H9 (cell line): ENCODE data around the gene NFIX. TPM values are rescaled to one million over a fixed set of nuclear protein-coding genes. Genes with fewer than 3 reads are reported as not detected.

ENCODE experiments used
- DNase-seq: peaks from one replicate; pipeline ENCODE4 v3.0.0-alpha.2; 2017
- H2AFZ ChIP-seq: one replicate; pipeline ENCODE4 v1.6.1; 2013; ENCODE audit warnings: mild to moderate bottlenecking, low read length, control low read depth, moderate library complexity
- H2AK5ac ChIP-seq: 2 replicates; pipeline ENCODE4 v1.6.1; 2013; ENCODE audit warnings: low read length, control low read depth, mixed read lengths; ENCODE audit not compliant: insufficient read length
- H2BK120ac ChIP-seq: one replicate; pipeline ENCODE4 v1.6.1; 2013; ENCODE audit warnings: low read depth, mild to moderate bottlenecking, low read length, control low read depth, inconsistent platforms; ENCODE audit not compliant: poor library complexity, severe bottlenecking
- H2BK12ac ChIP-seq: 2 replicates; pipeline ENCODE4 v1.6.1; 2013; ENCODE audit warnings: low read length, control low read depth, mixed read lengths, low read depth; ENCODE audit not compliant: insufficient read length
- H2BK15ac ChIP-seq: 2 replicates; pipeline ENCODE4 v1.6.1; 2013; ENCODE audit warnings: low read depth, low read length, control low read depth
- H2BK20ac ChIP-seq: one replicate; pipeline ENCODE4 v1.6.1; 2013; ENCODE audit warnings: low read depth, mild to moderate bottlenecking, low read length, control low read depth, inconsistent platforms; ENCODE audit not compliant: poor library complexity, severe bottlenecking
- H2BK5ac ChIP-seq: 2 replicates; pipeline ENCODE4 v1.6.1; 2013; ENCODE audit warnings: low read length, control low read depth, mixed read lengths; ENCODE audit not compliant: insufficient read length
- H3K14ac ChIP-seq: 2 replicates; pipeline ENCODE4 v1.6.1; 2013; ENCODE audit warnings: low read length, control low read depth; ENCODE audit not compliant: insufficient read depth
- H3K18ac ChIP-seq: 2 replicates; pipeline ENCODE4 v1.6.1; 2013; ENCODE audit warnings: low read depth, mild to moderate bottlenecking, mixed read lengths, low read length, control low read depth; ENCODE audit not compliant: insufficient read length
- H3K23ac ChIP-seq: 2 replicates; pipeline ENCODE4 v1.6.1; 2013; ENCODE audit warnings: low read length, control low read depth, mixed read lengths, low read depth; ENCODE audit not compliant: insufficient read length
- H3K23me2 ChIP-seq: 2 replicates; pipeline ENCODE4 v1.6.1; 2013; ENCODE audit warnings: low read depth, mild to moderate bottlenecking, mixed read lengths, low read length, control low read depth; ENCODE audit not compliant: insufficient read length, poor library complexity, severe bottlenecking
- H3K27ac ChIP-seq: 2 replicates; pipeline ENCODE4 v1.5.1; 2013; ENCODE audit warnings: low read length, control low read depth, mixed read lengths, low read depth; ENCODE audit not compliant: insufficient read length
- H3K27me3 ChIP-seq: 2 replicates; pipeline ENCODE4 v1.6.1; 2013; ENCODE audit warnings: low read length, control low read depth, inconsistent platforms; ENCODE audit not compliant: insufficient read depth
- H3K4ac ChIP-seq: 2 replicates; pipeline ENCODE4 v1.6.1; 2013; ENCODE audit warnings: low read depth, mild to moderate bottlenecking, control low read depth, inconsistent platforms, low read length, moderate library complexity
- H3K4me1 ChIP-seq: 2 replicates; pipeline ENCODE4 v1.6.1; 2013; ENCODE audit warnings: low read length, control low read depth, inconsistent platforms; ENCODE audit not compliant: insufficient read depth
- H3K4me2 ChIP-seq: 2 replicates; pipeline ENCODE4 v1.6.1; 2013; ENCODE audit warnings: low read length, control low read depth, mixed read lengths; ENCODE audit not compliant: insufficient read length, insufficient read depth
- H3K56ac ChIP-seq: 2 replicates; pipeline ENCODE4 v1.6.1; 2013; ENCODE audit warnings: low read depth, mild to moderate bottlenecking, mixed read lengths, low read length, control low read depth; ENCODE audit not compliant: insufficient read length
- H3K79me1 ChIP-seq: 2 replicates; pipeline ENCODE4 v1.6.1; 2013; ENCODE audit warnings: low read depth, mild to moderate bottlenecking, moderate library complexity, low read length, control low read depth, inconsistent platforms; ENCODE audit not compliant: insufficient read depth, poor library complexity, severe bottlenecking
- H3K79me2 ChIP-seq: 2 replicates; pipeline ENCODE4 v1.6.1; 2013; ENCODE audit warnings: low read length, control low read depth, inconsistent platforms; ENCODE audit not compliant: insufficient read depth
- H3K9ac ChIP-seq: 2 replicates; pipeline ENCODE4 v1.6.1; 2013; ENCODE audit warnings: low read length, control low read depth, mixed read lengths; ENCODE audit not compliant: insufficient read length; ENCODE audit errors: extremely low read depth
- H3K9me3 ChIP-seq: one replicate; pipeline ENCODE4 v1.6.1; 2013; ENCODE audit warnings: low read depth, low read length, inconsistent platforms; ENCODE audit not compliant: control insufficient read depth
- H3T11ph ChIP-seq: one replicate; pipeline ENCODE4 v1.6.1; 2013; ENCODE audit warnings: mild to moderate bottlenecking, low read length, control low read depth, inconsistent platforms
- H4K20me1 ChIP-seq: one replicate; pipeline ENCODE4 v1.6.1; 2013; ENCODE audit not compliant: control insufficient read depth, insufficient read length, insufficient read depth
- H4K5ac ChIP-seq: 2 replicates; pipeline ENCODE4 v1.6.1; 2013; ENCODE audit warnings: low read depth, mild to moderate bottlenecking, mixed read lengths, low read length, control low read depth; ENCODE audit not compliant: insufficient read length
- H4K8ac ChIP-seq: replicated peaks from 2 replicates; pipeline ENCODE4 v1.6.1; 2013; ENCODE audit warnings: low read length, control low read depth, mixed read lengths, low read depth; ENCODE audit not compliant: insufficient read length
- H4K91ac ChIP-seq: 2 replicates; pipeline ENCODE4 v1.6.1; 2013; ENCODE audit warnings: low read depth, mild to moderate bottlenecking, moderate library complexity, mixed read lengths, low read length, control low read depth; ENCODE audit not compliant: insufficient read length
- H3K27ac Mint-ChIP-seq, 3 experiments: 2 replicates in 2 of 3; 3 replicates in 1 of 3; pipeline ENCODE4 v1.8.0; 2020 to 2021; ENCODE audit warnings: mixed read lengths in 3 of 3, mild to moderate bottlenecking in 1 of 3, moderate library complexity in 1 of 3
- H3K27me3 Mint-ChIP-seq: 2 replicates; pipeline ENCODE4 v1.8.0; 2021; ENCODE audit warnings: low read depth, mild to moderate bottlenecking, moderate library complexity, mixed read lengths
- H3K36me3 Mint-ChIP-seq, 3 experiments: 2 replicates in 2 of 3; 3 replicates in 1 of 3; pipeline ENCODE4 v1.8.0; 2020 to 2021; ENCODE audit warnings: low read depth in 3 of 3, mixed read lengths in 3 of 3; ENCODE audit not compliant: insufficient read depth in 1 of 3
- H3K4me1 Mint-ChIP-seq, 2 experiments: 2 replicates each; pipeline ENCODE4 v1.8.0; 2020; ENCODE audit warnings: mixed read lengths in 2 of 2
- H3K4me3 Mint-ChIP-seq, 2 experiments: 2 replicates in 1 of 2; 3 replicates in 1 of 2; pipeline ENCODE4 v1.8.0; 2020 to 2021; ENCODE audit warnings: mild to moderate bottlenecking in 2 of 2, mixed read lengths in 2 of 2, moderate library complexity in 1 of 2
- H3K9me3 Mint-ChIP-seq, 2 experiments: 2 replicates in 1 of 2; 3 replicates in 1 of 2; pipeline ENCODE4 v1.8.0; 2020; ENCODE audit warnings: mild to moderate bottlenecking in 2 of 2, mixed read lengths in 2 of 2, moderate library complexity in 1 of 2
- WGBS: extraction: QIAGEN DNeasy Blood & Tissue Kit; methylation state at CpG from one replicate; pipeline ENCODE4 v1.1.7; 2013; ENCODE audit warnings: missing lambda C conversion rate, low lambda C conversion rate, mixed read lengths; ENCODE audit not compliant: insufficient read length; ENCODE audit errors: extremely low coverage; 5-methylcytosine and 5-hydroxymethylcytosine counted together
- total RNA-seq: library from RNA; stranded (reverse); gene quantifications from 2 replicates; pipeline ENCODE4 v1.2.1, GENCODE V29; 2021
- TF ChIP-seq, protein P1 (sequence below): fragments of 200-600 bp; sonication (generic); conservative IDR thresholded peaks from 3 replicates; pipeline ENCODE4 v1.8.0; 2021; ENCODE audit warnings: antibody characterized with exemption, mild to moderate bottlenecking

Gene NFIX
- total RNA-seq, 1 experiment from 2014 or later, result 0.31 TPM

DNA sequence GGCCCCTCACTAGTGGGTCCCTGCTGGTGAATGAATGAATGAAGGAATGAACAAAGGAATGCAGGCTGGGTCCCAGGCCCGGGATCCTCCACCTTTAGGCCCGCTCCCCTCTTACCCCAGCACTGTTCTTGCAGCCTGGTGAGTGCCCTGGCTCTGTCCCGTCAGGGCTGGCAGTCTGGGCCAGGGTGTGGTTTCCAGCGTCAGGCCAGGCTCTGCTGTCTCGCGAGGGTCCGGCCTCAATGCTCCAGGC, 107.1 kb downstream of the NFIX start:
- Histone ChIP-seq H3K9ac (no peak overlapping the region), H2AFZ (no peak overlapping the region)
- H3K9me3 Mint-ChIP-seq, result peaks cover 3 to 7% of the 10 kb centered on the region in 2 experiments; a peak in 3 of 5 replicates

More for the DNA sequence above, 107.1 kb downstream of the NFIX start:
- H2BK15ac ChIP-seq, result no peak overlapping the region
- H3K23ac ChIP-seq, result no peak overlapping the region
- Mint-ChIP-seq H3K4me1 (peaks cover 14 to 24% of the 10 kb centered on the region in 2 experiments), H3K4me3 (peak overlapping the region; percentile 7 to 26; a peak in 2 of 5 replicates), H3K36me3 (peaks cover 2 to 3% (median 3%) of the 10 kb centered on the region in 3 experiments), H3K27ac (no peak overlapping the region), H3K27me3 (peaks cover 53% of the 10 kb centered on the region)
- H3K4me1 ChIP-seq, result no peaks in the 10 kb centered on the region
- peak overlapping the region; percentile 20 for H3K4me2 ChIP-seq
- no peak overlapping the region for H3K56ac ChIP-seq
- H3K27ac ChIP-seq, result no peak overlapping the region
- no peaks in the 10 kb centered on the region for H3K79me1 ChIP-seq
- no peak overlapping the region for H3K4ac ChIP-seq
- H4K5ac ChIP-seq, result no peak overlapping the region
- no peak overlapping the region for H2BK120ac ChIP-seq
- no peaks in the 10 kb centered on the region for H3K9me3 ChIP-seq
- no peak for DNase-seq
- peaks cover 29% of the 10 kb centered on the region; the same call in 1 of the 2 replicates for H3K27me3 ChIP-seq
- H3K18ac ChIP-seq, result no peak overlapping the region
- no peak overlapping the region for H4K91ac ChIP-seq
- no peak overlapping the region for H2BK20ac ChIP-seq
- H3K79me2 ChIP-seq, result no peaks in the 10 kb centered on the region
- no CpG with 5 or more reads among the region's 7 CpGs for WGBS
- H4K20me1 ChIP-seq, result peaks cover 3% of the 10 kb centered on the region
- TF ChIP-seq, protein P1, sequence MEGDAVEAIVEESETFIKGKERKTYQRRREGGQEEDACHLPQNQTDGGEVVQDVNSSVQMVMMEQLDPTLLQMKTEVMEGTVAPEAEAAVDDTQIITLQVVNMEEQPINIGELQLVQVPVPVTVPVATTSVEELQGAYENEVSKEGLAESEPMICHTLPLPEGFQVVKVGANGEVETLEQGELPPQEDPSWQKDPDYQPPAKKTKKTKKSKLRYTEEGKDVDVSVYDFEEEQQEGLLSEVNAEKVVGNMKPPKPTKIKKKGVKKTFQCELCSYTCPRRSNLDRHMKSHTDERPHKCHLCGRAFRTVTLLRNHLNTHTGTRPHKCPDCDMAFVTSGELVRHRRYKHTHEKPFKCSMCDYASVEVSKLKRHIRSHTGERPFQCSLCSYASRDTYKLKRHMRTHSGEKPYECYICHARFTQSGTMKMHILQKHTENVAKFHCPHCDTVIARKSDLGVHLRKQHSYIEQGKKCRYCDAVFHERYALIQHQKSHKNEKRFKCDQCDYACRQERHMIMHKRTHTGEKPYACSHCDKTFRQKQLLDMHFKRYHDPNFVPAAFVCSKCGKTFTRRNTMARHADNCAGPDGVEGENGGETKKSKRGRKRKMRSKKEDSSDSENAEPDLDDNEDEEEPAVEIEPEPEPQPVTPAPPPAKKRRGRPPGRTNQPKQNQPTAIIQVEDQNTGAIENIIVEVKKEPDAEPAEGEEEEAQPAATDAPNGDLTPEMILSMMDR, result no peak
- H3K23me2 ChIP-seq, result peaks cover 3% of the 10 kb centered on the region
- no peak overlapping the region for H3T11ph ChIP-seq
- H2AK5ac ChIP-seq, result no peak overlapping the region
- no peak overlapping the region; the same call in 1 of the 2 replicates for H3K14ac ChIP-seq
- no peak overlapping the region for H4K8ac ChIP-seq
- no peak overlapping the region for H2BK12ac ChIP-seq
- no peak overlapping the region for H2BK5ac ChIP-seq
